NOMO-1 treated with dmso at 0.1 percent for 144 hours (cell line): ENCODE results near the gene C20orf173.
"Not testable (repeated sequence)": the region's sequence is repeated elsewhere in the genome, so short reads cannot be mapped to it uniquely, and the experiment has no call there.

Experiments
- DNase-seq: peaks from one replicate; lab custom pipeline; 2025; ENCODE audit not compliant: unreplicated experiment; lab: John Stamatoyannopoulos, UW

C20orf173 gene

DNA sequence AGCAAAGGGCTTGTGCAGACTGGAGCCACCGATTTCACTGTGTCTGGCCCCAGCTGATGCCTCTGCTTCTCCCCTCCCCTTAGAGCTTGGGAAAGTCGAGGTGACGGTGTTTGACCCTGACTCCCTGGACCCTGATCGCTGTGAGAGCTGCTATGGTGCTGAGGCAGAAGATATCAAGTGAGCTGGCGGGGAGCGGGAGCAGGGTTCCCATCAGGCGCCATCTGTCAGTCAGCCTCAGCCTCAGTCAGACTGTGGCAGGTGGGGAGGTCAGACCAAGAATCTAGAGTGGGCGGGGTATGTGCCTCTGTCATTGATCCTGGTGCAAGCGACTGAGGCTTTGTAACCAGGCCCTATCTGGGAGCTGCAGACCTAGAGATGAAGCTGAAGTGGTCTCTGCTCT is 17.9 kb upstream of the C20orf173 start:
- DNase-seq = no peak

DNA sequence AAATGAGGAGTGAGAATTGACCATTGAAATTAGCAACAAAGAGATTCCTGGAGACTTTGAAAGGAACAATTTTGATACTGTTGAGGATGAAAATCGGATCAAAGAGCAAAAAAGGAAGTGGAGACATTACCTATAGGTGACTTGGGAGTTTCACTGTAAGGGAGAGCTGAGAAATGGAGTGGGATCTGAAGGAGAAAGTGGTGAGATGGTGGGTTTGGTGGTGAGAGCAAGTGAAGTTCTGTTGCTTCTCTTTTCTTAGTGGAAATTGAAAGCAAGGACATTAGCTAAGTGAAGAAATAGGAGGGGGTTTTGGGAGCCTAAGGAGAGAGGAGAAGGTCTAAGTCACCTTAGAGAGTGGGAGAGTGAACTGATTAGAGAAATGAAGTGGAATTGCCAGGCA is 16.7 kb upstream of the C20orf173 start:
- no peak for DNase-seq

DNA sequence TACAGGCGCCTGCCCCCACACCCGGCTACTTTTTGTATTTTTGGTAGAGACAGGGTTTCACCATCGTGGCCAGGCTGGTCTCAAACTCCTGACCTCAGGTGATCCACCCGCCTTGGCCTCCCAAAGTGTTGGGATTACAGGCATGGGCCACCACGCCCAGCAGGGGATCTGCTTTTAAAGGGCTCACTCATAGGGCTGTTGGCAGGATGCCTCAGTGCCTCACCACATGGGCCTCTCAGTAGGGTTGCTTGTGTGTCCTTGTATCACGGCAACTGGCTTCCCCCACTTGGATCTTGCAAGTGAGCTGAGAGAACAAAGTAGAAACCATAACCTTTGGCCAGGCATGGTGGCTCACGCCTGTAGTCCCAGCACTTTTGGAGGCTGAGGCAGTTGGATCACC is 15.5 kb upstream of the C20orf173 start:
- DNase-seq = not testable (repeated sequence)

DNA sequence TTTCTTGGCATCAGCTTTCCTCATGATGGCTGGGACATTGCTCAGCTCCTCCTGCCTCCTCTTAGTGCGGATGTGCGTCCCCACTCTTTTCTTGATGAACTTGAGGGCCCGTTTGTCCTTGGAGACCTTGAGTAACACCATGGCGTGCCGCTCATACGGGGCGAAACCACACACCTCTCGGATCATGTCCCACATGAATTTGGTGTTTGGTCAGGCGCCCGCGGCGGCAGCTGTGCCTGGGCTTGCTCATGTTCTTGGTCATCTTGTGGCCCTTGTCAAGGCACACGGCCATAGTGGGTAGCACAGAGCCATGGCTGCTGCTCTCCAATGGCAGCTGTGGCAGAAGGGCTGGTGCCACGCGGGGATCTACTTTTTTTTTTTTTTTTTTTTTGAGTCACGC is 15.0 kb upstream of the C20orf173 start:
- no peak for DNase-seq

DNA sequence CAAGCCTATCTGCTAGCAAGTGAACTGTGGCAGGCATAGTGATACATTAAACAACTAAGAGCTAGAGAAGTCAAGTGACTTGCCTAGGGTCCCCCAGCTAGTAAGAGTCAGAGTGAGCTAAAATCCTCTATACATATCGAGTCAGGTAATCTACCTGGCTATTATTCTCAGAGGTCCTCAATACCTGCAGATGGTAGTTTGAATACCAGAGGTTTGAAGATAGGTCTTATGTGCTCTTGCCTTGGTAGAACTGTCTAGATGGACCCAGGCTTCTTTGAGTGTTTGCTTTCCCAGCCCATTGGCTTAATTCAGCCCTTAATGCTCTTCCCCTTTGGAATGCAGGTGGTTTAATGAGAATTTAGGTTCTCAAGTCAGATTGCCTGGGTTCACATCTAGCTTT is 13.5 kb upstream of the C20orf173 start:
- DNase-seq = no peak

DNA sequence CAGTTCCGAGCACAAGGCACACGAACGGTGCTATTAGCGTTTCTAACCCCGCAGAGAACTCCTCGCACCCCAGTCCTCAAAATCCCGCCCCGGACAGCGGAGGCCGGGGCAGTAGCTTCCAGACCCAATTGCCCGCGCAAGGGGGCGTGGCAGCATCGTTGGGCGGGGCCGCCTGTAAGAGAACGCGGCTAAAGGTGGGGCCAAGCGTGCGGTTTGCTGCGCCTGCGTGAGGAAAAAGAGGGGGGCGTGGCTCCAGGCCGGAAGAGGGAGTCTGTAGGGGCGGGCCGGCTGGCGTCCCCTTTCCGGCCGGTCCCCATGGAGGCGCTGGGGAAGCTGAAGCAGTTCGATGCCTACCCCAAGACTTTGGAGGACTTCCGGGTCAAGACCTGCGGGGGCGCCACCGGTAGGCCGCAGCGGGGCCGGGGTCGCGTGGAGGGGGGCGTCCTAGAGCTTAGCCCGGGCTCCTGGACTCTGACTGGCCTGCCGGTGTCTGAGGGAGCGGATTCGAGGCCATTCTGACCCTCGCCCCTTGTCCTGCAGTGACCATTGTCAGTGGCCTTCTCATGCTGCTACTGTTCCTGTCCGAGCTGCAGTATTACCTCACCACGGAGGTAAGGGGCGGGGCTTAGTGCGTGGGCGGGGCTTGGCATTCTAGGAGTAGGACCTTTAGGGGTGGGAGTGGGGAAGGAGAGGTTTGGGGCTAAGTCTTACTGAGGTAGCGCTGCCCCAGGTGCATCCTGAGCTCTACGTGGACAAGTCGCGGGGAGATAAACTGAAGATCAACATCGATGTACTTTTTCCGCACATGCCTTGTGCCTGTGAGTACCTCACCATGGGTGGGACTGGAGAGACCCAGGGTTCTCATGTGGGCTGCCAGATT is 12.6 kb upstream of the C20orf173 start, which contains the start of gene ERGIC3:
ERGIC3 (plus strand) TSS at position 296 of the 880 bp plus-strand sequence; CDS start at position 316, 20 bp downstream.
- peak; percentile 98 for DNase-seq

DNA sequence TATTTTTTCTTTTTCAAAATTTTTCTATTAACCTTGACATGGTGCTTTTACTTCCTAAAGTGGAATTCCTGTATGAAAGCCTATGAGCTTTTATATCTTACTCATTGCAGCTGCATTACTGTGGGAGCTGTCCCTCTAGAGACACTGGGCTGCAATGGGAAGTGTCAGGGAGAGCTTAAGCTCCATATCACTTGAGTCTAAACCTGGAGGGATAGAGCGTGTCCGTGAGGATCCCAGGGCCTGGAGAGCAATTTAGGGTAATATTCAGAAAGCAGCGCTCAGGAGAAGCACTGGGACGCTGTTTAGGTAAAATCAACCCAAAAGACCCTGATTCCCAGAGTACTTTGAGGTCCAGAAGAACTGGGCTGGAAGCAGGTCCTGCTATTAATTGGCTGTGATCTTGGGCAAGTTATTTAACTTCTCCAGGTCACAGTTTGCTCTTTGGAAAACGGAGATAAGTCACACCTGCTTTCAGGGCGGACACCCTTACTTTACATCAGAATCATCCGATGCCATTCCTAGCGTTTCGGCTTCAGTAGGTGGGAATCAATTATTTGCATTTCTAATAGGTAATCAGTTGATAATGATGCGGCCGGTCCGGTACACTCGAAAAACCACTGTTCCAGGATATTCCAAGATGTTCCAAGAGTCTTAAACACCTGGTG is 11.8 kb upstream of the C20orf173 start:
- no peak for DNase-seq

DNA sequence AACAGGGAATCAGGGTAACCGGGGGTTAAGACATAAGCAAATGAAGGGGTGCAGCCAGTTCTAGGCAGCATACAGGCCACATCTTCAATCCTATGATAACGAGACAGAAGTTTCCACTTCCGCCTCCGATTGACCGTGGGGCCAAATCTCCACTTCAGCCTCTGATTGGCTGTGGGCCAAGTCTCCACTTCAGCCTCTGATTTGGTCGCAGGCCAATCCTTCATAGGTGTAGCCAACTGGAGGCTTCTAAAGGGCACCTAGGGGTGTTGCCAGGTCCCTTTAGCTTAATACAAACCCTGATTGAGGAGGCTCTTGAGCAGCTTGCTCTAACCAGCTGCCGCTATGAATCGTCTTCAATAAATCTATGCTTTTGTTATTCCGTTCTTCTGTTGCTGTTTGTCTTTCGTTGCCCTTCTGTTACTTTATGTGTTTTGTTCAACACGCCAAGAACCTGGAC is 10.3 kb upstream of the C20orf173 start:
- no peak for DNase-seq

DNA sequence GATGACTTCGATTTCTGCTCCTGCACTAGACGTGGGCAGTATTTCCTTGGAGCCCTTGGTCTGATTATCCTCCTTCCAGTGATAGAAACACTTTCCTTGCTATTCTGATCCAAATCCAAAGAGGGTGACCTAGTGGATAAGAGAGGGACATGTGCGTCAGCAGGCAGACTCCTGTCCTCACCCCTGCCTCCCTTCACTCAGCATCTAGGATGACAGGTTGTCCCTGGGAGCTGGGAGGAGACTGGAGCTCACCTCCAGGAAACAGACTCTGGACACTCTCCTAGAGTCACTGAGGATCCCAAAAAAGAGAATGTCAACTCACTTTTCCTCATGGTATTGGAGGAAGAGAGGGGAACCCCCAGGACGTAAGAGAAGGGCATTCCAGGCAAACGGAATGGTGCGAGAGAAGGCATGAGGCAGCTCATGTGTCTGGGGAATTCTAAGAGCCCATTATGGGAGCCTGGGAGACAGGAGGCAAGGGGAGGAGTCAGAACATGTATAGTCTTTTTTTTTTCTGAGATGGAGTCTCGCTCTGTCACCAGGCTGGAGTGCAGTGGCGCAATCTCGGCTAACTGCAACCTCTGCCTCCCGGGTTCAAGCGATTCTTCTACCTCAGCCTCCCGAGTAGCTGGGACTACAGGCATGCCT is 2.2 kb downstream of the C20orf173 start:
- DNase-seq = no peak

DNA sequence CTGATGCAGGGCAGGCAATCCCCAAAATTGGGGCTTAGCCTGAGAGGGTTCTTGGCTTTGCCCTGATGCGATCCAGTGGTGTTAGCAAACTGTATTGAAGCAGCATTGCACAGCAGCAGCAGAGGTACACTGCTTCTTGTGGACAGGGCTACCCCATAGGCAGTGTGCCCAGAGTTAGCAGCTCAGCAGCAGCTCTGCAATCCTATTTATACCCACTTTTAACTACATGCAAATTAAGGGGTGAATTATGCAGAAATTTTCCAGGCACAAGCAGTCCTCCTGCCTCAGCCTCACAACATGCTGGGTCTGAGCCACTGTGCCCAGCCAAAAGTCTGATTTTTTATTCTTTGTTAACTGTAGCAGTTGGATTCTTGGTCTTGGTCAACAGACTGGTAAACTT is 3.8 kb downstream of the C20orf173 start:
- no peak for DNase-seq

DNA sequence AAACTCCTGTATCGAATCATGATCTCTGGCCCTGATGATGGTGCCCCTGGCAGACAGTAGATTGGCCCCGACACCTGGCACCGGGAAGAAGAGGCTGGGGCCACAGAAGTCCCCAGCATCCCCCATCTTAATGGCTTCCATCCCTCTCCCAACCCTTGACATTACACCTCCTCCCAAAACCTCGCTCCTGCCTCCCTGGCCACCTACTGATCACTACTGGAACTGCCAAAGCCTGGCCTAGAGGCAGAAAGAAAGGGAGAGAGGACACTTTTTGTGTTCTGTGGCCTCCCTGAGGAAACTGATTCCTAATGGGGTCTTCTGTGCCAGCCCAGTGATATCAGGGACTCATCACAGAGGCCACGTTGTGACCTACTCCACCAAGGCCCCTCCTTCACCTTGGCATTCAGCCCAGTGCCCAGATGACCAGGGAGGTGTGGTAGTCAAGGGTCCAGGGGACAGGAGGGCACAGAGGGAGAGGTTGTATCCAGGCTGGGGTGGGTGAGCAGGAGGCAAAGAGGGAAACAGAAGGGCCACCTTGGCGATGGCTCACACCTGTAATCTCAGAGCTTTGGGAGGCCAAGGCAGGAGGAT is 6.1 kb downstream of the C20orf173 start:
- no peak for DNase-seq

DNA sequence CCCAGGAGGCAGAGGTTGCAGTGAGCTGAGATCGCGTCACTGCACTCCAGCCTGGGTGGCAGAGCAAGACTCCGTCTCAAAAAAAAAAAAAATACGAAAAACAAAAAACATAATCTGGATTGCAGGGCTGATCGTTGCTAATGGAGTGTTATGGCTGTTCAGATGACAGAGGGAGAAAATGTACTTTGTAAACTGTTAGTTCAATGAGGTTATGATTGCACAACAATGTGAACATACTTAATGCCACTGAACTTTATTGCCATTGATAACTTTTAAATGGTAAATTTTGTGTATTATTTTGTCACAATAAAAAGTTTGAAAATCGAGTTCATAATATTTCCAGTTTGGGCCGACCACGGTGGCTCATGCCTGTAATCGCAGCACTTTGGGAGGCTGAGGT is 10.5 kb downstream of the C20orf173 start:
- DNase-seq = no peak

DNA sequence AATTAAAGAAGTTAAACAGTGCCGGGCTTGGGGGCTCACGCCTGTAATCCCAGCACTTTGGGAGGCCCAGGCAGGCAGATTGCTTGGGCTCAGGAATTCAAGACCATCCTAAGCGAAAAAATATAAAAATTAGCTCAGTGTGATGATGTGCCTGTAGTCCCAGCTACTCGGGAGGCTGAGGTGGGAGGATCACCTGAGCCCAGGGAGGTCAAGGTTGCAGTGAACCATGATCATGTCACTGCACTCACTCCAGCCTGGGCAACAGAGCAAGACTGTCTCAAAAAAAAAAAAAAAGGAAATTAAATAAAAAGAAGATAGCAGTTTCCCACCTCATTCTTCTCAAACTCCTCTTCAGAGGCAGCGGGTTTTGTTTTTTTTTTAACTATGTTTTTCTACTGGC is 11.7 kb downstream of the C20orf173 start:
- DNase-seq = not testable (repeated sequence)

DNA sequence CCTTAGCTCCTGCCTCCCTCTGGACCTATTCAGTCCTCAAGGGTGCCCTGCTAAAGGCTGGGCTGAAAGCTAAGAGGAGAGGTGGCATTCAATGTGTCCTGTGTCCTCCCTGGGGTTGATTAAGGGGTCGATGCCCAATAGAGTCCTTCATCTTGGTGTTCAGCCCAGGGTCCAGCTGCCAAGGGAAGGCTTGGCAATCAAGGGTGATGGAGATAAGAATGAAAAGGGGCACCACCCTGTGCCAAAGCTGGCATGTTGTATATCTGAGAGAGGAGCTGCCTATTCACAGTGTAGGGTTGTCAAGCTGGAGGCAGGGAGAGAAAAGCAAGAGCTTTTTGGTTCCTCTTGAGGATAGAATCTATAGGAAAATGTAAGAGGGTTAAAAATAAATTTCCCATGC is 12.3 kb downstream of the C20orf173 start:
- no peak for DNase-seq

DNA sequence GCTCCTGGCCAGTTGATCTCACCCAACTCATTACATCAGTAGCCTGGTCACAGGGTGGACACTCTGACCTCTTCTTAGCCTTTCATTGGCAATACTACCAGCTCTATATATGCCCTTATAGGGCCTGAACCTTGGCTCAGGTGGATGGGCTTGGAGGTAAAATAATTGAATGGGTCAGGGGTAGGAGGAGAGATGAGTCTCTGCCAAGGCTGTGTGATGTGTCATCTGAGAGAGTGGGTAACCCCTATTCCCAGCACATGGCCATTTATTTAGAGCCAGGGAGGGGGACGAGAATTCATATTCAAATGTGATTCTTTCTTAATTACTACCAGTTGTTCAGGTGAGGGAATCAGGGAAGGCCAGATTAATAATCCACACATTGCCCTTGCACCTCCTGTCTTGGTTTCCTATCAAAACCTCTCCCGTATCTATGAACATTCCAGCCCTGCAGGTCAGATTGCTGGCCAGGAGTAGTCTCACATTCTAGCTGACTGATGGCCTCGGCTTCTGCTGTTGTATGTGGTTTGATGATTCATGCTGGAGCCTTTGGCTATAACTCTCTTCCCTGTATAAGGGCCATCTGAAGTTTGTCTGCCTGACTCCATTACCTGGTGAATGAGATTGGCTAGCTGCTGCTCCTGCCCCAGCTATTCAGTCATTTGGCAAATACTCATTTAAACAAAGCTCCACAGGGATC is 13.4 kb downstream of the C20orf173 start:
- DNase-seq = no peak

DNA sequence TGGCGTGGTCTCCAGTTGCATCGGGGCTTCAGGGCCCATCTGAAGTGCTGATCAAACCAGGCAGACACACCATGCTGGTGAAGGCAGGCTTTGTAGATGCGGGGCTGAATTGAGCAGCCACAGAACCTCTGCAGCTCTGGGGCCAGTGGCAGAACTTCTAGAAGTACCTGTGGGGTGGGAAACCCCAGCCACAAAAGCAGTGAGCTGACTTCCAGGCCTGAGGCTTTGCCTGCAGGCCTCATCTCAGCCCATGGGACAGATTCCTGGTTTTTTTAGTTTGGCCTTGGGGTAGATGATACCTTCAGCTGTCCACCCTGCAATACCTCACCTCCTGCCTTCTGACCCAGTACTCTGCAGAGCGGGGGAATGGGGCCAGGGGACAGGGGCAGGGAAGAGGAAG is 14.1 kb downstream of the C20orf173 start:
- DNase-seq = no peak

DNA sequence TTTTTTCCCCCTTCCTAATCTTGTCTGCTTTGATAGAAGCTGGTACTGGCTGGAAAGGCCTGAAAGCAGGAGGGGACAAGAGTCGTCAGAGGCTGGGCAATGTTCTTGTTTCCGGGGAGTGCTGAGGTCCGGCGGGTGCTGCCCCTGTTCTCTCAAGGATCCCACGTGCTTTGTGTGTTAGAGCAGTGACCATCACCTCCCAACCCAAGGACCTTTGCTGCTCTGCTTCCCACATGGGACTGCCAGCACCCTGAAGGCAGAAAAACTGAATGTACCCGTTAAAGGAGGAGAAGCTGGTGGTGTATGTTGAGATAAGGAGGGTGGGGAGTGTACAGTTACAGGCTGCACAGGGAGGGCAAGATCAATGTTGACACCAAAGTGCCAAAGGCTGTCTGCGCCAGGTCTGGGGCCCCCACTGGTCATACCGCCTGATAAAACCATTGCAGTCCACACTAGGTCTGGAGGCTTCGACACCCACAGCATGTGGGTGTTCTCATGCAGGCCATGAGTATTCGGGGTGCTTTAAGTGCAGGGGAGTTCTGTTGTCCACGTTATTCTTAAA is 15.0 kb downstream of the C20orf173 start:
- DNase-seq = no peak

DNA sequence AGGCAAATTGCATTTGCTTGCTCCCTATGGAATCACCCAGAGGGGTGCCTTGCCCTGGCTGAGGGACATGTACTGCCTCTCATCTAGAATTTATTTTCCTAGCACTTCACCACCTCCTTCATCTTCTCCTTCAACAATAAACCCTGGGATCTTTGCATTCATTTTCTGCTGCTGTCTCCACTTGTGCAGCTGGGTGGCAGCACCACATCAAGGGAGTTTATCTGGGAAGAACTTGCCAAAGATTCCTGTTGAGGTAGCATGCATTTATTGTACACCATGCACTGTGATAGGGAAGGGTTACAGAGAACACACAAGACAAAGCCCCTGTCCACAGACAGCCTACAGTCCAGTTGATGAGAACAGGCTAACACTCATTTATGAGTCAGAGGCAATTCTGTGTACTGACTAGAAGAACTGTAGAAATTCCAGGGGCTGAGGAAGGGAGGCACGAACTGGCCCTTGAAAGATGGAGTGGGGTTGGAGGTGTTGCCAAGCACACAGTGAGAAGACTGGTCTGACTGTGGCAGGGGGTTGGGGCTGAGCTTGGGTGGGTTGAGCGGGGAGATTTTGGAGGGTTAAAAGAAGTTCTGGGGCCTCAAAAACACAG is 17.5 kb downstream of the C20orf173 start:
- no peak for DNase-seq

DNA sequence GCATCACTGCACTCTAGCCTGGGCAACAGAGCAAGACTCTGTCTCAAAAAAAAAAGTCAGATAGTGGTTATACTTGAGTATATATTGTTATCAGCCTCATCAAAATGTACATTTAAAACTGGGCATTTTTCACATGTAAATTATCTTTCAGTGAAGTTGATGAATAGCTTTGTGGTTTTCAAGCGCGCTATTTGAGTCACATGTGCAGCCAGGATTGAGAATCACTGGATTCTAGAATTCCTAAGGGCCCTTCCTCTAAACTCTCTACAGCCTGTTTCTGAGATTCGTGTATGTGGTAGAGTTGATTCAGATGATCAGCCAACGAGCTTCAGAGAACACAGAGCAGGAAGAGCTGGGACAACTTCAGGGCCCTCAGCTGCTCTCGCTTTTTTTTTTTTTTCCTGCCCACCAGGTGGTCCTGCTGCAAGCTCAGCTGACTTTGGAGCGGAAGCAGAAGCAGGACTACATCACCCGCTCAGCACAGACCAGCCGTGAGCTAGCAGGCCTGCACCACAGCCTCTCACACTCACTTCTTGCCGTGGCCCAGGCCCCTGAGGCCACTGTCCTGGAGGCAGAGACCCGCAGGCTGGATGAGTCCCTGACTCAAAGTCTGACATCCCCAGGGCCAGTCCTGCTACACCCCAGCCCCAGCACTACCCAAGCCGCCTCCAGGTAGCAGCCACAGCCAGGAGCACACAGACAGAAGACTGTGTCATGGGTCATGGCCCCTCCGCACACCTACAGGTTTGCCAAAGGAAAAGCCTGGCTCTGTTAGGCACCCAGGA is 18.3 kb downstream of the C20orf173 start:
- DNase-seq = no peak
